Brain microvascular endothelial cell (primary cell): Measurements from ENCODE around the gene CCS.
"Not testable (repeated sequence)": the region's sequence is repeated elsewhere in the genome, so short reads cannot be mapped to it uniquely, and the experiment has no call there.

Experiments used
- DNase-seq: peaks from one replicate; pipeline ENCODE4 v3.0.0-alpha.2; 2020
- H3K27ac ChIP-seq: fragments of 250-450 bp; sonication (Bioruptor Pico); 2 replicates; pipeline ENCODE4 v1.5.1; 2020; ENCODE audit warnings: mild to moderate bottlenecking, moderate library complexity
- H3K27me3 ChIP-seq: fragments of 250-450 bp; sonication (Bioruptor Pico); replicated peaks from 2 replicates; pipeline ENCODE4 v1.5.1; 2020; ENCODE audit warnings: mild to moderate bottlenecking
- H3K36me3 ChIP-seq: fragments of 250-450 bp; sonication (Bioruptor Pico); replicated peaks from 2 replicates; pipeline ENCODE4 v1.5.1; 2020; ENCODE audit warnings: mild to moderate bottlenecking
- H3K4me3 ChIP-seq: 2 replicates; pipeline ENCODE4 v1.5.1; 2011; ENCODE audit warnings: low read depth, mild to moderate bottlenecking, control low read depth, low read length, moderate library complexity
- CTCF ChIP-seq: IDR thresholded peaks from 2 replicates; pipeline ENCODE4 v1.5.1; 2011; ENCODE audit warnings: low read depth, mild to moderate bottlenecking, moderate library complexity, low read length, control low read depth, inconsistent platforms; ENCODE audit errors: missing control alignments
- in situ Hi-C: cut with HindIII; loops from 2 replicates; pipeline ENCODE4 v1.10.0; 2017; ENCODE audit warnings: low sequenced_read_pairs, low pct_ligation_motif_present

The CCS gene

GRCh38 chr11:66592457-66593302 lies at the start of gene CCS, which contains the start of gene CCDC87:
CCS (plus strand) TSS chr11:66593185; CDS start chr11:66593262, 77 bp downstream.
CCDC87 (minus strand) TSS chr11:66593063; CDS start chr11:66593015, 48 bp downstream.
- peak; percentile 84 for TF ChIP-seq CTCF
- DNase-seq, result peak; percentile 94
- Histone ChIP-seq H3K27me3 (no peaks in the 10 kb centered on the region), H3K4me3 (peak within 1 kb of the TSS; percentile 70), H3K36me3 (no peaks in the 10 kb centered on the region), H3K27ac (peak within 1 kb of the TSS; percentile 30)
- in situ Hi-C loops, result no loop called here

- DNase-seq, result peak; percentile 47
- Histone ChIP-seq H3K27ac (no peak overlapping the region), H3K27me3 (no peaks in the 10 kb centered on the region), H3K36me3 (no peaks in the 10 kb centered on the region), H3K4me3 (peak overlapping the region; percentile 26)
- in situ Hi-C loops, result no loop called here
- TF ChIP-seq CTCF, result peak; percentile 88
These were observed 49.5 kb upstream of the CCS start for GRCh38 chr11:66543263-66544107.

GRCh38 chr11:66544952-66545351 lies 48.0 kb upstream of the CCS start:
- H3K27me3 ChIP-seq, H3K27ac ChIP-seq, DNase-seq, H3K36me3 ChIP-seq, in situ Hi-C loops: not testable (repeated sequence)
- H3K4me3 ChIP-seq, result peak overlapping the region; percentile 70

GRCh38 chr11:66545701-66546367 lies 47.2 kb upstream of the CCS start, which contains the start of gene ZDHHC24:
ZDHHC24 (minus strand) TSS chr11:66546048; CDS start chr11:66546003, 45 bp downstream.
- no peaks in the 10 kb centered on the region for H3K27me3 ChIP-seq
- no peak for TF ChIP-seq CTCF
- in situ Hi-C loops, result no loop called here
- no peaks in the 10 kb centered on the region for H3K36me3 ChIP-seq
- DNase-seq, result peak; percentile 97
- H3K4me3 ChIP-seq, result peak within 1 kb of the TSS; percentile 70
- H3K27ac ChIP-seq, result peak within 1 kb of the TSS; percentile 48

GRCh38 chr11:66546368-66546965 lies 46.5 kb upstream of the CCS start, which contains the start of gene ACTN3:
ACTN3 (plus strand) TSS chr11:66546903; CDS start chr11:66546938, 35 bp downstream.
- H3K36me3 ChIP-seq, result no peaks in the 10 kb centered on the region
- TF ChIP-seq CTCF, result no peak
- in situ Hi-C loops, result no loop called here
- H3K27me3 ChIP-seq, result no peaks in the 10 kb centered on the region
- H3K4me3 ChIP-seq, result peak within 1 kb of the TSS; percentile 70
- no peak for DNase-seq
- H3K27ac ChIP-seq, result peak within 1 kb of the TSS; percentile 48
